AG09309 (cell line): Measurements from ENCODE around the gene TSHZ1.

Source experiments
- DNase-seq: peaks from one replicate; pipeline ENCODE4 v3.0.0-alpha.2; 2010; ENCODE audit warnings: low read depth
- H3K4me3 ChIP-seq: 2 replicates; pipeline ENCODE4 v1.5.1; 2011; ENCODE audit warnings: mild to moderate bottlenecking, low read depth, low read length, moderate library complexity; ENCODE audit not compliant: control insufficient read depth
- TF ChIP-seq, protein P1 (sequence below): IDR thresholded peaks from 2 replicates; pipeline ENCODE4 v1.5.1; 2011; ENCODE audit warnings: mild to moderate bottlenecking, low read depth, low read length, inconsistent platforms; ENCODE audit not compliant: insufficient read depth, control insufficient read depth; ENCODE audit errors: missing control alignments

TSHZ1 gene, protein sequence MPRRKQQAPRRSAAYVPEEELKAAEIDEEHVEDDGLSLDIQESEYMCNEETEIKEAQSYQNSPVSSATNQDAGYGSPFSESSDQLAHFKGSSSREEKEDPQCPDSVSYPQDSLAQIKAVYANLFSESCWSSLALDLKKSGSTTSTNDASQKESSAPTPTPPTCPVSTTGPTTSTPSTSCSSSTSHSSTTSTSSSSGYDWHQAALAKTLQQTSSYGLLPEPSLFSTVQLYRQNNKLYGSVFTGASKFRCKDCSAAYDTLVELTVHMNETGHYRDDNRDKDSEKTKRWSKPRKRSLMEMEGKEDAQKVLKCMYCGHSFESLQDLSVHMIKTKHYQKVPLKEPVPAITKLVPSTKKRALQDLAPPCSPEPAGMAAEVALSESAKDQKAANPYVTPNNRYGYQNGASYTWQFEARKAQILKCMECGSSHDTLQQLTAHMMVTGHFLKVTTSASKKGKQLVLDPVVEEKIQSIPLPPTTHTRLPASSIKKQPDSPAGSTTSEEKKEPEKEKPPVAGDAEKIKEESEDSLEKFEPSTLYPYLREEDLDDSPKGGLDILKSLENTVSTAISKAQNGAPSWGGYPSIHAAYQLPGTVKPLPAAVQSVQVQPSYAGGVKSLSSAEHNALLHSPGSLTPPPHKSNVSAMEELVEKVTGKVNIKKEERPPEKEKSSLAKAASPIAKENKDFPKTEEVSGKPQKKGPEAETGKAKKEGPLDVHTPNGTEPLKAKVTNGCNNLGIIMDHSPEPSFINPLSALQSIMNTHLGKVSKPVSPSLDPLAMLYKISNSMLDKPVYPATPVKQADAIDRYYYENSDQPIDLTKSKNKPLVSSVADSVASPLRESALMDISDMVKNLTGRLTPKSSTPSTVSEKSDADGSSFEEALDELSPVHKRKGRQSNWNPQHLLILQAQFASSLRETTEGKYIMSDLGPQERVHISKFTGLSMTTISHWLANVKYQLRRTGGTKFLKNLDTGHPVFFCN (N-terminal part only)

DNA sequence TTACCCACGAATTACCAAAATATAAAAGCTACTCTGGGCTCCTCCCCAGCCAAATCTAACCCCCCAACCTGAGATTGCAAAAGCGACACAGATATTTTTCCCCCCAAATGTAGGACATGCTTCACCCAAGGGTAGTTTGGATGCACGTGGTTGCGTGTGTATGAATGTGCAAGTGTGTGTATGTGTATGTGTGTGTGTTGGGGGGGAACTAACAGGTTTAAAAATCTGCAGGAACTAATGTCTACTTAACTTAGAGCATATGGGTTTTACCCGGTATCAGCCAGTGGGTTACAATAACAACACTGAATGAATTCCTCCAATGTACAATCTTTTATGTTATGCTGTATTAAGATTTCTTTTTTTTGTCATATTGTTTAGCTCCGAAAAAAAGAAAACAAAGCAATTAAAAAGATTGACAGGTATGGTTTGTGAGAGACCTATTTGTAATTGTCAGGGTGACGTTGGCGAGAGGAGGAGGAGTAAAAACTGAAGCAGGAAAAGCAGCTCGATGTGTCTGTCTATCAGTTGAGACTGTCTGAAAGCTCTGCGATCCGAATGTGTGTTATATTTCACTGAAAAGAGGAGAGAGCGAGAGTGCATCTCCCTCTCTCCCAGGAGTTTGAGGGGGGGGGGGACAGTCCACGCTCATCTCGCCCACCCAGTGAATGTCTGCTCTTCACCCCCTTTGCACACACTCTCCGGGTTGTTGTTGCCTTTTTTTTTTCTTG, at the start of gene TSHZ1:
Gene TSHZ1 (plus strand): TSS at position 524 of the 728 bp plus-strand sequence. CDS start 1,080 bp downstream, outside the sequence.
- H3K4me3 ChIP-seq, result peak within 1 kb of the TSS; percentile 73
- TF ChIP-seq, protein P1, sequence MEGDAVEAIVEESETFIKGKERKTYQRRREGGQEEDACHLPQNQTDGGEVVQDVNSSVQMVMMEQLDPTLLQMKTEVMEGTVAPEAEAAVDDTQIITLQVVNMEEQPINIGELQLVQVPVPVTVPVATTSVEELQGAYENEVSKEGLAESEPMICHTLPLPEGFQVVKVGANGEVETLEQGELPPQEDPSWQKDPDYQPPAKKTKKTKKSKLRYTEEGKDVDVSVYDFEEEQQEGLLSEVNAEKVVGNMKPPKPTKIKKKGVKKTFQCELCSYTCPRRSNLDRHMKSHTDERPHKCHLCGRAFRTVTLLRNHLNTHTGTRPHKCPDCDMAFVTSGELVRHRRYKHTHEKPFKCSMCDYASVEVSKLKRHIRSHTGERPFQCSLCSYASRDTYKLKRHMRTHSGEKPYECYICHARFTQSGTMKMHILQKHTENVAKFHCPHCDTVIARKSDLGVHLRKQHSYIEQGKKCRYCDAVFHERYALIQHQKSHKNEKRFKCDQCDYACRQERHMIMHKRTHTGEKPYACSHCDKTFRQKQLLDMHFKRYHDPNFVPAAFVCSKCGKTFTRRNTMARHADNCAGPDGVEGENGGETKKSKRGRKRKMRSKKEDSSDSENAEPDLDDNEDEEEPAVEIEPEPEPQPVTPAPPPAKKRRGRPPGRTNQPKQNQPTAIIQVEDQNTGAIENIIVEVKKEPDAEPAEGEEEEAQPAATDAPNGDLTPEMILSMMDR, result no peak
- peak; percentile 79 for DNase-seq

DNA sequence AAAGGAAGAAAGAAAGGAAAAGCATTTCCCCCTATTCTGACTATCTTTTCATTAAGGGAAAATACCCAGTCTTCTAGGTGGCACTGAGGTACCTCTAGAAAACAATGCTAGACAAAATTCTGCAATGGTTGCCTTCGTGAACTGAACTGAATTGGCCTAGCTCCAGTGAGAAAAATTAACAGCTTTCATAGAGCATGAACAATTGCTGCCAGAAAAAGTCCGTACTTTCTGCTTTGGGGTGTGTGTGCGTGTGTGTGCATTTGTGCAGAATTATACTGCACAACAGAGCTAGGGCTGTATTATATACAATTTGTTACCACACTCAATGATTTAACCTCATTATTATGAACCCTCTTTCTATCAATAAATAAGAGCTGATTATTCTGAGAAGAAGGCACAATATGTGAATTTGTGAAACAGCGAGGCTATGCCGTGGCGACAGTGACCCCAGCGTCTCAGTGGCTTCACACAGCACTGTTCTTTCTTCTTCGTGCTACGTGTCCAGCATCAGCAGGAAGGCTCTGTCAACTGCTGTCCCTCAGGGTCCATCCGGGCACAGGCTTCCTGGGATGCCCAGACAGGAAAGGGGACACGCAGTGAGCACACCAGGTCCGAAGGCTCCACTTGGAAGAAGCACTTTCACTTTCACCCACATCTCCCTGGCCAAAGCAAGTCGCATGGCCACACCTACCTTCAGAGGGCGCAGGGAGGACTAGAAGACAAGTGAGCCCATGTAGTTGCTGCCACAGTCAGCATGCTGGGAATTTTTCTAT, 49.2 kb upstream of the TSHZ1 start:
- no peak overlapping the region for H3K4me3 ChIP-seq
- DNase-seq, result no peak
- TF ChIP-seq, protein P1, result no peak

DNA sequence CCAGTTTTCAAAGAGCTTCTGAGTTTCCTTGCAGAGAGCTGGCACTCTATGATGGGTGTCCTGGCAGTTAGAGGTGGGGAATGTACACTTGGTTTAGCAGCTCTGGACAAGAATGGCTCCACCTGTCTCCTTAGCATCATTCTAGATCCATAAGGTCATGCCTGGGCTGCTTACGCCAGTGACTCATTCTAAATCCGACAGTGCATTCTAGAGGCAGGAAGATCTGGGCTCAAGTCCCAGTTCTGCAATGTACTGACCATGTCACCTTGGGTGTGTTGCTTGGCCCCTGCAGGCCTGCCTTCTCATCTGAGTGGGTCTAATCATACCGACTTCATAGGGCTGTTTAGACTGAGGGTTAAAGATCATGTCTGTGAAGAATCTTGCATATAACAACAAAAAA, 48.1 kb upstream of the TSHZ1 start:
- no peak overlapping the region for H3K4me3 ChIP-seq
- TF ChIP-seq, protein P1, result no peak
- DNase-seq, result peak; percentile 5

DNA sequence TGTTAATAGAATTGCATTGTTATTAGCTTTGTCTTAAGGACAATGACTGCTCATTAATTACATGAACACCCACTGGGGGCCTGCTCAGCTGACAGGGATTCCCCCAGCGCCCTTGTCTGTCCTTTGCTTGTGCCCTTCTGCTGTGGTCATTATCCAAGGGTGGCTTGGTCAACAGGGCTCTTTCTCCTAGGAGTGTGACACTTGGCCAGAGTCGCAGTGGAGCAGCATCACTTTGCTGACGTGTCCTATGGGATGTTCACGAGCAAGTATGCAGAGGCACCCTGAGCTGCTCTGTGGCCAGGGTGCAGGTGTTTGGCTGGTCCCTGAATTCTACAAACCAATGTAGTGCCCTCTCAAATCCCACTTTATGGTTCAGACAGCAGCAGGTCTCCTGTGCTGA, 47.6 kb upstream of the TSHZ1 start:
- TF ChIP-seq, protein P1, result no peak
- H3K4me3 ChIP-seq, result no peak overlapping the region
- no peak for DNase-seq

DNA sequence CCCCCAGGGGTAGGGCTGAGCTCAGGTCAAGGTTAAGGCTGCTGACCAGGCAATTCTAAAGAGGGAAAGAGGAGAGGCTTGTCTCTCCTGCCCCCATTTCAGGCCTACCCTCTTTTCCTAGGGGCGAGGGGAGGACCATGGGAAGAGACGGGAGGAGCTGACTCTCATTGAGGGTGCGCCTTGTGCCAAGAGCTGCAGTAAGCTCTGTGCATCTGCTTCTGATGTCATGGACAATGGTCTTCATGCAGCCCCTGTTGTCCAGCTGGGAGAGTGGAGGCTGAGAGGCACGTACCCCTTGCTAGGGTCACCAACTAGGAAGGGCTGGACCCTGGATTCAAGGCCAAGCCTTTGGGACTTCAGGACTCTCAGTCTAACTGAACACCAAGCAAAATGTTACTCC, 46.9 kb upstream of the TSHZ1 start:
- TF ChIP-seq, protein P1, result no peak
- DNase-seq, result no peak
- no peak overlapping the region for H3K4me3 ChIP-seq

DNA sequence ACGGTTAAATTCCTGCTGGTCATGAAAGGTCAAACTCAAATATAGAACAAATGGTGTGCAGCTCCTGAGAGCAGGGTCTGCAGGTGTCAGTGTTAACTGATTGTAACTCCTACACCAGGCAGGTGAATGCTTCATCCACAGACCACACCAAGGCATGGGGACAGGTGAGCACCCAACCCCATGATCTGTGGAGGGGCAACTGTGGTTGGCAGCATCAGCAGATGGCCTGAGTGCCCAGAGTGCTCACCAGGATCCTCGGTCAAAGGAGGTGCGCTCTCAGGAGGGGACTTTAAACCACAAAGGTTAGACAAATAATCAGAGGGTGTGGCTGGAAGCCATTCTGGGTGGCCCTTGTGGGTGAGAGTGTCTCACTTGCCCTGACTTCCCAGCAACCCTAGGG, 46.1 kb upstream of the TSHZ1 start:
- H3K4me3 ChIP-seq, result no peak overlapping the region
- TF ChIP-seq, protein P1, result no peak
- no peak for DNase-seq
